ENCODE results near the gene PWWP2B.
"Not testable (repeated sequence)": the region's sequence is repeated elsewhere in the genome, so short reads cannot be mapped to it uniquely, and the experiment has no call there.

Gene PWWP2B

GRCh38 chr10:132428486-132428995 lies 31.5 kb downstream of the PWWP2B start:
- FAIRE-seq (no peak), DNase-seq (ENCODE audit: insufficient read length) (no peak)
- no peak for TF ChIP-seq TAF1 (IDR thresholded peaks at IDR 0.05; ENCODE audit: borderline replicate concordance, low read depth, low read length)
- no peak for TF ChIP-seq POLR2A (IDR thresholded peaks at IDR 0.05; ENCODE audit: low read depth, low read length)
- TF ChIP-seq POLR2AphosphoS5 (IDR thresholded peaks at IDR 0.05; ENCODE audit: low read depth, low read length) = no peak

GRCh38 chr10:132429281-132430230 lies 32.6 kb downstream of the PWWP2B start:
- FAIRE-seq = no peak
- no peak for DNase-seq (ENCODE audit: insufficient read length)
- TF ChIP-seq POLR2A (IDR thresholded peaks at IDR 0.05; ENCODE audit: low read depth, low read length) (no peak), TAF1 (IDR thresholded peaks at IDR 0.05; ENCODE audit: borderline replicate concordance, low read depth, low read length) (no peak), POLR2AphosphoS5 (IDR thresholded peaks at IDR 0.05; ENCODE audit: low read depth, low read length) (no peak)

DNA sequence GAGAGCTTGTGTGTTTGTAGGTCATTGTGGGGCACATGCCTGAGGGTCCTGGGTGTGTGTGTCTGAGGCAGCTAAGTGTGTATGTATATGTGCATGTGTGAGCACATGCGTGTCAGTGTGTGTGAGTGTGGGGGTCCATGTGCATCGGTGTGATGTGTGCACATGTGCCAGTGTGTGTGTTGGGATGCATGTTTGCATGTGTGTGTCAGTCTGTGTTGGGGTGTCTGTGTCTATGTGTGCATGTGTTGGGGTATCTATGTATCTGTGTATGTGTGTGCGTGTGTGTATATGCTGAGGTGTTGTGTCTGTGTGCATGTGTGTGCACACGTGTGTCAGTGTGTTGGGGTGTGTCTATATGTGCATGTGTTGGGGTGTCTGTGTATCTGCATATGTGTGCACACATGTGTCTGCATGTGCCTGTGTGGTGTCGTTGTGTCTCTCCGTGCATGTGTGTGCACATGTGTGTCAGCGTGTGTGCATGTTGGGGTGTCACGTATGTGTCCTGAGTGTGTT lies 33.3 kb downstream of the PWWP2B start:
- TF ChIP-seq POLR2A (IDR thresholded peaks at IDR 0.05; ENCODE audit: low read depth, low read length) (no peak), POLR2AphosphoS5 (IDR thresholded peaks at IDR 0.05; ENCODE audit: low read depth, low read length) (no peak), TAF1 (IDR thresholded peaks at IDR 0.05; ENCODE audit: borderline replicate concordance, low read depth, low read length) (no peak)
- DNase-seq (ENCODE audit: insufficient read length) (no peak), FAIRE-seq (no peak)

DNA sequence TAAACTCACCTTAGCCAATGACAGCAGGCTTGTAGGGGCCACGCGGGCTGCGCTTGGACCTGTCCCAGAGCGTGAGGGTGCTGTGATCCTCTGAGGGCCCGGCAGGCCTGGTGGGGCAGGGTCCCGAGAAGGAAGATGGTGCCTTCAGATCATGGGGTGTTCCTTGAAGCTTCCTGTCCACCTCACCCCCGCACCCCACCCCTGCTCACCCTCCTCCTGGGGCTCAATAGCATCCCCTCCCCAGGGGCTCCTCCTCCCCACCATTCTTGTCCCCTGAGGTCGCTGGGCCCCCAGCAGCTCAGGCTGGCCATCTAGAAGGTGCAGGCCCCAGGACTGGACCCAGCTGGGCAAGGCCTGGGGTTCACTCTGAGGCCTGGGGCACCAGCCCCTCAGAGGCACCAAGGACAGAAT lies 33.9 kb downstream of the PWWP2B start:
- TF ChIP-seq POLR2AphosphoS5 (IDR thresholded peaks at IDR 0.05; ENCODE audit: low read depth, low read length) (no peak), POLR2A (IDR thresholded peaks at IDR 0.05; ENCODE audit: low read depth, low read length) (no peak), TAF1 (IDR thresholded peaks at IDR 0.05; ENCODE audit: borderline replicate concordance, low read depth, low read length) (no peak)
- FAIRE-seq = no peak

DNA sequence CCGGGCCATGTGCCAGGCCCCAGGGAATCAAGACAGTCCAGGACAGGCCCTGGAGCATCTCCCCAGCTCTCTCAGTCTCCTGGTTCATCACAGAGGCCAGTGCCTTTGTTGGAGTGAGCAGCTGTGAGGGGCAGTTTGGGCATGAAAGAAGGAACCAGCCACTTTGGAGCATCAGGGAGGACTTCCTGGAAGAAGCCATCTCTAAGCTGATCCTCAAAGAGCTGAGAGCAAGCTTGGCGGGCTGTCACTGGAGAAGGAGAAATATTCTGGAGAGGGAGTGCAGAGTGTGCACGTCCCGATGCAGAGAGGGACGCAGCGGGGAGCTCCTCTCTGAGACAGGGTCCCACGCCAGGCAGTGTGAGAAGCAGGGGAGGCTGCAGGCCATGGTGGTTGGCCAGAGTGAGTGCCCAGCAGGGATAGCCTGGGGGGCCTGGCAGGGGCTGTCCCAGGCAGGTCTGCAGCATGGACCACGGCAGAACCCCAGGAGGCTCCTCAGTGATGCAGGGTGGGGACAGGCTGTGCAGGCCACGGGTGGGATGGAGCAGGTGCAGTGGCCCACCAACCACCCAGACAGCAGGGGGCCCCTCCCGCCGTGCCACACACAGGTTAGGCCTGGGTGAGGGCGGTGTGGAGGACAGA lies 34.7 kb downstream of the PWWP2B start:
- TF ChIP-seq POLR2A (IDR thresholded peaks at IDR 0.05; ENCODE audit: low read depth, low read length) (no peak), POLR2AphosphoS5 (IDR thresholded peaks at IDR 0.05; ENCODE audit: low read depth, low read length) (no peak), TAF1 (IDR thresholded peaks at IDR 0.05; ENCODE audit: borderline replicate concordance, low read depth, low read length) (no peak)
- FAIRE-seq (no peak), DNase-seq (ENCODE audit: insufficient read length) (no peak)

More for the DNA sequence above, 33.9 kb downstream of the PWWP2B start:
- no peak for DNase-seq (ENCODE audit: insufficient read length)

GRCh38 chr10:132432176-132432540 lies 35.2 kb downstream of the PWWP2B start:
- no peak for FAIRE-seq
- TF ChIP-seq POLR2AphosphoS5 (IDR thresholded peaks at IDR 0.05; ENCODE audit: low read depth, low read length) = no peak
- TF ChIP-seq POLR2A (IDR thresholded peaks at IDR 0.05; ENCODE audit: low read depth, low read length) = no peak
- no peak for TF ChIP-seq TAF1 (IDR thresholded peaks at IDR 0.05; ENCODE audit: borderline replicate concordance, low read depth, low read length)
- no peak for DNase-seq (ENCODE audit: insufficient read length)

DNA sequence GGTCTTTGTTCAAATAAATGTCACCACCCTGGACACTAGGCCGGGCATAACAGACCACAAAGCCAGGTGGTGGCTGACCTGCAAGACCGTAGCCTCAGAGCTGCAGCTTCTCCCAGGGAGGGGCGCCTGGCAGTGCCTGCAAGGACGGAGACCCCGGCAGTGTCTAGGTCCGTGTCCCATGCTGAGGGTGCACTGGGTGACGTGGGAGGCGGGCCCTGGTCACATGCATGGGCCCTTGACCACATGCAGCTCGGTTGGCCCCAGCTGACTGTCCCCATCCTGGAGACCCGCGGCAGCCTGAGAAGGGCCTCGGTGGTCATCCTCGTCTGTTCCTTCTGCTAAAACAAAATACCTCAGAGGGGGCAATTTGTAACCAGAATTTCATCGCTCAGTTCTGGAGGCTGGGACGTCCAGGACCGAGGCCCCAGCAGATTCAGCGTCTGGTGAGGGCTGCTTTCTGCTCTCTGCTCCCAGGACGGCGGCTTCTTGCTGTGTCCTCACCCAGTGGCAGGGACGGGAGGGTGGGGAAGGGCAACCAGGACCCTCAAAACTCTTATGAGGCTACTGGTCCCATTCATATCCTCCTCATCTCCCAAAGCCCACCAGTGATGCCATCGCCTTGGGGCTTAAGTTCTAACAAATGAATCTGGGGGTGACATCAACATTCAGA lies 36.8 kb downstream of the PWWP2B start:
- no peak for FAIRE-seq
- no peak for DNase-seq (ENCODE audit: insufficient read length)
- TF ChIP-seq TAF1 (IDR thresholded peaks at IDR 0.05; ENCODE audit: borderline replicate concordance, low read depth, low read length) (no peak), POLR2A (IDR thresholded peaks at IDR 0.05; ENCODE audit: low read depth, low read length) (no peak), POLR2AphosphoS5 (IDR thresholded peaks at IDR 0.05; ENCODE audit: low read depth, low read length) (no peak)

DNA sequence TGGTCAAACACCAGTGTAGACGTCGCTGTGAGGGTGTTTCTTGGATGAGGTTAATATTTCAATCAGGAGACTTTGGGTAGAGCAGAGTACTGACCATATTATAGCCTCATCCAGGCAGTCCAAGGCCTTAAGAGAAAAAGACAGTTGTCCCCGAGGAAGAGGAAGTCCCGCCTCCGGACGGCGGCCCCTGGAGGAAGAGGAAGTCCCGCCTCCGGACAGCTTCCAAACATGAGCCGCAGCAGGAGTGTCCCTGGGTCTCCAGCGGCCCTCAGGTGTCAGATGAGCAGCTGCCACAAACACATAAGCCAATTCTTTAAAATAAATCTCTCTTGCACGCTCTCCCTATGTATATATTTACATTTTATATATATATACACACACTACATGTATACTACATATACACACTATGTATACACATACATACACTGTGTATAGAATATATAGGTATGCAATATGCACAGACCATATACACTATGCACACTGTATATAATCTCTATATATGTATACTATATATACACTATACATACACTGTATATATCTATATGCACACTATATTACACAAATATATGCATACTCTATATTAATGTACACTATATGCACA lies 37.5 kb downstream of the PWWP2B start:
- FAIRE-seq (no peak), DNase-seq (ENCODE audit: insufficient read length) (no peak)
- TF ChIP-seq TAF1 (IDR thresholded peaks at IDR 0.05; ENCODE audit: borderline replicate concordance, low read depth, low read length) (no peak), POLR2A (IDR thresholded peaks at IDR 0.05; ENCODE audit: low read depth, low read length) (no peak), POLR2AphosphoS5 (IDR thresholded peaks at IDR 0.05; ENCODE audit: low read depth, low read length) (no peak)

- not testable (repeated sequence) for DNase-seq (ENCODE audit: insufficient read length)
Observed at GRCh38 chr10:132435320-132435719, 38.3 kb downstream of the PWWP2B start.

GRCh38 chr10:132436096-132436495 lies 39.1 kb downstream of the PWWP2B start:
- FAIRE-seq; DNase-seq (ENCODE audit: insufficient read length): not testable (repeated sequence)

More at GRCh38 chr10:132435320-132435719, 38.3 kb downstream of the PWWP2B start:
- not testable (repeated sequence) for FAIRE-seq

DNA sequence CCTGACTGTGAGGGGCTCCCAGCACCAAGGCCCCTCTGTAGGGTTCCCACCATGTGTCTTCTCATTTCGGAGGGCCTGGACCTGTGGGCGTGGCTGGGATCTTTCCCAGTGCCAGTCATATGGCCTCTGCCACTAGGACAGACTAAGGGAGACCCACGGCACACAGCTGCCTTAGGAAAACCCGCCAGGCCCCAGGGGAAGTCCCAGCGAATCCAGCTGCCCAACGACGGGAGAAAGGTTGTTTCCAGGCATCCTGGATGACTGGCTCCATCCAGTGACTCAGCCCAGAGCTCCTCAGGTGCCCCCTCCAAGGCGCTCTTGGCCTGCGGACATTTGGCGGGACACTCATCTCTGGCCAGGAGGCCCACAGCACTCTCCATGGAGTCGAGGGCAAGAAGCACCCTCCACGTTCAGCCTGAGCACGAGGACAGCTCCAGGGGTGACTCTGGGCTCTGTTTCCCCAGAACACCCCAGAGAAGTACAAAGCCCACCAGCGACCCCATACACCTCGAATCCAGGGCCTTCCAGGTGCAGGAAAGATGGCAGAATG lies 39.9 kb downstream of the PWWP2B start:
- DNase-seq (ENCODE audit: insufficient read length) (no peak), FAIRE-seq (no peak)
- TF ChIP-seq TAF1 (IDR thresholded peaks at IDR 0.05; ENCODE audit: borderline replicate concordance, low read depth, low read length) = no peak
- TF ChIP-seq POLR2A (IDR thresholded peaks at IDR 0.05; ENCODE audit: low read depth, low read length) = no peak
- no peak for TF ChIP-seq POLR2AphosphoS5 (IDR thresholded peaks at IDR 0.05; ENCODE audit: low read depth, low read length)

All from GM12892 (cell line).